PFSK-1 (cell line): Measurements from ENCODE around the gene ANKIB1.

ENCODE experiments used
- FOXP2 ChIP-seq: optimal IDR thresholded peaks from 2 replicates; pipeline ENCODE3; 2011; ENCODE audit warnings: borderline replicate concordance, control low read depth, inconsistent platforms; ENCODE audit not compliant: insufficient read depth; ENCODE audit errors: extremely low read length, extremely low read depth
- POLR2AphosphoS5 ChIP-seq: IDR thresholded peaks from 2 replicates; pipeline ENCODE4 v1.6.1; 2012; ENCODE audit warnings: low read depth, mild to moderate bottlenecking, control low read depth, low read length, moderate library complexity
- SIN3A ChIP-seq: IDR thresholded peaks from 2 replicates; pipeline ENCODE4 v1.6.1; 2012; ENCODE audit warnings: mild to moderate bottlenecking, low read length, moderate library complexity, borderline replicate concordance; ENCODE audit not compliant: insufficient read depth
- TAF1 ChIP-seq: IDR thresholded peaks from 2 replicates; pipeline ENCODE4 v1.6.1; 2012; ENCODE audit warnings: low read length, control low read depth, borderline replicate concordance; ENCODE audit not compliant: insufficient read depth
- TF ChIP-seq, protein P1 (sequence below), 2 experiments: IDR thresholded peaks; 2 replicates each; pipeline versions ENCODE4 v1.6.1 to v1.8.0; 2011 to 2012; ENCODE audit warnings: low read depth in 2 of 2, low read length in 2 of 2, control low read depth in 1 of 2, inconsistent platforms in 1 of 2, mild to moderate bottlenecking in 1 of 2, moderate library complexity in 1 of 2; ENCODE audit not compliant: insufficient read depth in 1 of 2

ANKIB1 gene

DNA sequence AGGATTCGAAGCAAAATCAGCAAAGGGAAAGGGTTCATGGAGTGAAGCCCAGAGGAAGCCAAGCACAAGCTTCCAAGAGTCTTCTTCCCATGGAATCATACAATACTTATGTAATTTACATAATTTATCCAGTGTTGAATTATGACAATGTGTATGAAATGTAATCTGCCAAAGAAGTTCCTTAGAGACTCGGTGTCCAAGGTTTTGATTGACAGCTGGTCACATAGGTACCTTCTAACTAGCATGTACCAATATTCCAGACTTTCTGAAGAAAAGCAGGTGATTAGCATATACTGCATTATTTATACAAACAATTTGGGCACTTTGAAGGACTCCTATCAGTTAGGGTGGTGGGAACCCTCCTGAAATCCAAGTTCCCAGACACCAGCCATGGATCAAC, 35.3 kb downstream of the ANKIB1 start:
- TF ChIP-seq, protein P1, sequence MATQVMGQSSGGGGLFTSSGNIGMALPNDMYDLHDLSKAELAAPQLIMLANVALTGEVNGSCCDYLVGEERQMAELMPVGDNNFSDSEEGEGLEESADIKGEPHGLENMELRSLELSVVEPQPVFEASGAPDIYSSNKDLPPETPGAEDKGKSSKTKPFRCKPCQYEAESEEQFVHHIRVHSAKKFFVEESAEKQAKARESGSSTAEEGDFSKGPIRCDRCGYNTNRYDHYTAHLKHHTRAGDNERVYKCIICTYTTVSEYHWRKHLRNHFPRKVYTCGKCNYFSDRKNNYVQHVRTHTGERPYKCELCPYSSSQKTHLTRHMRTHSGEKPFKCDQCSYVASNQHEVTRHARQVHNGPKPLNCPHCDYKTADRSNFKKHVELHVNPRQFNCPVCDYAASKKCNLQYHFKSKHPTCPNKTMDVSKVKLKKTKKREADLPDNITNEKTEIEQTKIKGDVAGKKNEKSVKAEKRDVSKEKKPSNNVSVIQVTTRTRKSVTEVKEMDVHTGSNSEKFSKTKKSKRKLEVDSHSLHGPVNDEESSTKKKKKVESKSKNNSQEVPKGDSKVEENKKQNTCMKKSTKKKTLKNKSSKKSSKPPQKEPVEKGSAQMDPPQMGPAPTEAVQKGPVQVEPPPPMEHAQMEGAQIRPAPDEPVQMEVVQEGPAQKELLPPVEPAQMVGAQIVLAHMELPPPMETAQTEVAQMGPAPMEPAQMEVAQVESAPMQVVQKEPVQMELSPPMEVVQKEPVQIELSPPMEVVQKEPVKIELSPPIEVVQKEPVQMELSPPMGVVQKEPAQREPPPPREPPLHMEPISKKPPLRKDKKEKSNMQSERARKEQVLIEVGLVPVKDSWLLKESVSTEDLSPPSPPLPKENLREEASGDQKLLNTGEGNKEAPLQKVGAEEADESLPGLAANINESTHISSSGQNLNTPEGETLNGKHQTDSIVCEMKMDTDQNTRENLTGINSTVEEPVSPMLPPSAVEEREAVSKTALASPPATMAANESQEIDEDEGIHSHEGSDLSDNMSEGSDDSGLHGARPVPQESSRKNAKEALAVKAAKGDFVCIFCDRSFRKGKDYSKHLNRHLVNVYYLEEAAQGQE (IDR thresholded peaks at IDR 0.05; ENCODE audit: insufficient read depth in 1 of 2, low read depth in 2 of 2, low read length in 2 of 2), result no peak
- TF ChIP-seq FOXP2 (no peak), SIN3A (no peak), TAF1 (no peak), POLR2AphosphoS5 (no peak)

DNA sequence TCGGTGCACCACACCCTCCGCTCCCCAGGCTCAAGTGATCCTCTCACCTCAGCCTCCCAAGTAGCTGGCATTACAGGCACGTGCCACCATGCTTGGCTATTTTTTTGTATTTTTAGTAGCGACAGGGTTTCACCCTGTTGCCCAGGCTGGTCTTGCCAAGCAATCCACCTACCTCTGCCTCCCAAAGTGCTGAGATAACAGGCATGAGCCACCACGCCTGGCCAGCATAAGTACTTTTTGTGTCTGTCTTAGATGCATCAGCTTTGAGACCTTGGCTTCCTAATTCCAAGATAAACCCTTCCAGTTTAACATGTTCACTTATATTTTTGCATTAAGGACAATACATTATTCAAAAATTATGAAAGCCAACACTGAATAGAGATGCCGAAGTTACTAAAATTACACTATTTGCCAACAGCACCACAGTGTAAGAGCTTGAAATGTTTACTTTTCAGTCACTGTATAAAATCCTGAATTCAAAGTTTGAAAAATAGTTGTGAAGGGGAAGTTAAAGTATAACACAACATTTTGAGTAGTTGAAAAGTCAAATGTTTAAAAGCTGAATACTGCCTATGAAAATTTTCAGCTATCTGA, 36.5 kb downstream of the ANKIB1 start:
- TF ChIP-seq, protein P1 (IDR thresholded peaks at IDR 0.05; ENCODE audit: insufficient read depth in 1 of 2, low read depth in 2 of 2, low read length in 2 of 2), result no peak
- TF ChIP-seq FOXP2 (no peak), SIN3A (no peak), TAF1 (no peak), POLR2AphosphoS5 (no peak)

DNA sequence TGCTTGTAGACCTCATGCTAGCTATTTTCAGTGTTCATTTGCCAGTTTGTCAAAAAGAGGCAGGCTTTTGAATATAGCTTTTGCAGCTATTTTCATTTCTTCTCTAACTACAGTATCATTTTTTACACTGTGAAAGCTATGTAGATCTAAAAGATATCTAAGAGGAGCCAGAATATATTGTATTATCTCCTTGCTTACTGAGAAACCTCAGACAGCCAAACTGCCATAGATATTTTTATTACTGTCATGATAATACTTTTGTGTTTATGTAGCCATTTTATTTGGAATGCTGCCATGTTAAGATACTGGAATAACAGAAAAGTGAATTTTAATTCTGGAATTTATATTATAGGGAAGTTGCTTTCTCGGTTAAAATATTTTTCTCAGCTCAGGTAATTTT, 37.2 kb downstream of the ANKIB1 start:
- TF ChIP-seq, protein P1 (IDR thresholded peaks at IDR 0.05; ENCODE audit: insufficient read depth in 1 of 2, low read depth in 2 of 2, low read length in 2 of 2), result no peak
- TF ChIP-seq POLR2AphosphoS5, result no peak
- TF ChIP-seq TAF1, result no peak
- no peak for TF ChIP-seq SIN3A
- TF ChIP-seq FOXP2, result no peak

DNA sequence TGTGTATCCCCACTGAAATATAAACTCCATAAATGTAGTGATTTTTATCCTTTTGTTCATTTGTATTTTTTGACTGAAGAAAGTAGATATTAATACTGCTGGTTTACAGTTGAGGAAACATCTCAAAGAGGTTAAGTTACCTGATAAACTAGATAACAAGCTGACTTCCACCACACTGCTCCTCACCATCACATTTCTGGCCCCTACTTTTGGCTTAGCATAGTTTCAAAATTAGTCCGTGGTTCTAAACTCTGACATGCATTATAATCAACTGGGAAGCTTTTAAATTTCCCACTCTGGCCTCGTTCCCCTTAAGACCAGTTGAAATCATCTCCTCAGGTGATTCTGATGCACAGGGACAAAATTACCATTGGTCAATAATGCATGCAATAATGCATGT, 43.5 kb downstream of the ANKIB1 start:
- TF ChIP-seq FOXP2 (no peak), TAF1 (no peak), POLR2AphosphoS5 (no peak), SIN3A (no peak)
- TF ChIP-seq, protein P1 (IDR thresholded peaks at IDR 0.05; ENCODE audit: insufficient read depth in 1 of 2, low read depth in 2 of 2, low read length in 2 of 2), result no peak

DNA sequence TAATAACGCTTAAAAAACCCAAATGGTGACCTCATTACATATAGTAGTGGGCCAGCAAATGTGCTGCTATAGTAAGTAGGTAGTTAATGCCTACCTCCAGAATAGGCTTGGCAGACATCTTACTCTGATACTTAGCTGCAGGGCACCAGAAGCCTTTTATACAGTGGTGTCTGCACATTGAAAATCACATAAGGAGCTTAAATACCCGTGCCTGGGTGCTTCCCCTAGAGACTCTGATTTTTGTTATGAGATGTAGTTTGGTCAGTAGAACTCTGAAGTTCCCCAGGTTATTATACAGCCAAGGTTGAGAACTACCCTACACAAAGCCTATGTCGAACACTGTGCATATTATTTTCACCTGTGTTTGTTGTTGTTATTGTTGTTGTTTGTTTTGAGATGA, 47.2 kb downstream of the ANKIB1 start:
- TF ChIP-seq SIN3A (no peak), TAF1 (no peak), POLR2AphosphoS5 (no peak), FOXP2 (no peak)
- TF ChIP-seq, protein P1 (IDR thresholded peaks at IDR 0.05; ENCODE audit: insufficient read depth in 1 of 2, low read depth in 2 of 2, low read length in 2 of 2), result no peak
